Measurements from ENCODE around the gene TMEM131L.

Gene TMEM131L

DNA sequence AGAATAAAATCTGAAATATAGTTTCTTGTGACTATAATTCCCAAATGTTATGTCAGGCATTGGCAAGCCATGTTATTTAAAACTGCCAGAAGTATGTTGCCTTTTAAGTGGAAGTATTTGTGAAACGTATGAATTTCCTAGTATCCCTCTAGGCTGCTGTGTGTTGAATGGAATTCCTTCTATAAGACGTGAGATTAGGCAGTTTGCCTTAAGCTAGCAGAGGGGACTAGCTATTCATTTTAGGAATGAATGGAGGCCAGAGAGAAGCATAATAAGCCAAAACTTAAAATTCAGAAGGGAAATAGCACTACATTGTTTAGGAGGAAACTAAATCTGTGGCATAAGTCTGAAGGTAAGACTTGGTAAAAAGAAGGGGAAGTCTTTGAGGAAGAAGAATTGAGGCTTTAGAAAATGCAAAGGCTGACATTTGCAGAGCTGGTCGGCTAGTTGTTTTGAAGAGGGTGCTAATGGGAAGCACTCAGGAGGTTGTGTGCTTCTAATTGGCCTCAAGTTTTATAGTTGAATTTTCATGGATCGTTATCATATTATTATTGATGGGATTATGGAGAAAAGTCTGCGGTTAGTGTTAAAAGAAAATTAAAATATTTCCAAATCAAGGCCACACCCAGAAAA, 57.1 kb downstream of the TMEM131L start:
- Mint-ChIP-seq H3K4me1 (ENCODE audit: low read depth) (peaks cover 88% of the 10 kb centered on the region), H3K36me3 (ENCODE audit: low read depth) (peaks cover 31% of the 10 kb centered on the region), H3K27ac (peak overlapping the region; percentile 91), H3K9me3 (no peaks in the 10 kb centered on the region), H3K4me3 (peak overlapping the region; percentile 68), H3K27me3 (ENCODE audit: low read depth) (no peaks in the 10 kb centered on the region)
- no peak for DNase-seq (ENCODE audit: low spot score)

DNA sequence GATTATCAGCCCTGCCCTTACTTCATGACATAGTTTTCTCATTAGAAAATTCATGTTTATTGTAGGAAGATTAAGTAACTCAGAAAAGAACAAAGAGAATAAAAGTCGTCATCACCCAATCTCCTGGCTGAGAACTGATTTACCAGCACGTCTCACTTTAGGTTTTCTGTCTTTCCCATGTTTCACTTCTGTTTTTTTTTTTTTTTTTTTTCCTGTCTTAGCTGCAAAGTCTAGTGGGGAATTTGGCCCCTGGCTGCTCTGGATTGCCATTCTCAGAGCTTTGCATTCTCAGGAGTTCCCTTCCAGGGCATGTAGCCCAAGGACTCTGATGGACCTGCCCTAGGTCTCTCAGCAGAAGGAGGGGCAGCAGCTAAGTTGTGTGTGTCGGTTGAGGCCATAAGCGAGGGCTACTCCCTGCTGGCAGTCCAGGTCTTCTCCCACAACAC, 57.8 kb downstream of the TMEM131L start:
- H3K4me1 Mint-ChIP-seq (ENCODE audit: low read depth): peaks cover 88% of the 10 kb centered on the region
- H3K36me3 Mint-ChIP-seq (ENCODE audit: low read depth): peaks cover 31% of the 10 kb centered on the region
- no peaks in the 10 kb centered on the region for H3K9me3 Mint-ChIP-seq
- peak overlapping the region; percentile 68 for H3K4me3 Mint-ChIP-seq
- H3K27me3 Mint-ChIP-seq (ENCODE audit: low read depth): no peaks in the 10 kb centered on the region
- no peak for DNase-seq (ENCODE audit: low spot score)
- peak overlapping the region; percentile 91 for H3K27ac Mint-ChIP-seq

DNA sequence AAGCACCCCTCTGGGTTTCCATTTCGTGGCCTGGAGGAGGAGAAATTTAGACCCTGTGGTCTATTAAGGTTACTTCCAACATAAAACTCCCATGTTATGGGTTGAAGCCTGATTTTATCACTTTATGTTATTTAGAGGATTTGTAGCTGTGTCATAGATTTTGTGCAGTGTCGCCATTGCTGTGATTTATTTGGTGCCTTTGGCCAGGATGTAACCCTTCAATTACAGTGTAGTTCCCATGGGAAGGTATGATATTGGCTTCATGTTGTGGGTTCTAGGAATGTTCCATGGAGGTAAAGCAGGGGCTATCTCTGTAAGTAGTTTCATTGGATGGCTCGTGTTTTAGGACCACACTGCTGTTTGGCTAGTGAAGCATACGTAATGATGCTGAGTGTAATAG, 58.5 kb downstream of the TMEM131L start:
- peaks cover 31% of the 10 kb centered on the region for H3K36me3 Mint-ChIP-seq (ENCODE audit: low read depth)
- peaks cover 88% of the 10 kb centered on the region for H3K4me1 Mint-ChIP-seq (ENCODE audit: low read depth)
- H3K27me3 Mint-ChIP-seq (ENCODE audit: low read depth): no peaks in the 10 kb centered on the region
- no peaks in the 10 kb centered on the region for H3K9me3 Mint-ChIP-seq
- no peak for DNase-seq (ENCODE audit: low spot score)
- no peak overlapping the region for H3K4me3 Mint-ChIP-seq
- peak overlapping the region; percentile 39 for H3K27ac Mint-ChIP-seq

DNA sequence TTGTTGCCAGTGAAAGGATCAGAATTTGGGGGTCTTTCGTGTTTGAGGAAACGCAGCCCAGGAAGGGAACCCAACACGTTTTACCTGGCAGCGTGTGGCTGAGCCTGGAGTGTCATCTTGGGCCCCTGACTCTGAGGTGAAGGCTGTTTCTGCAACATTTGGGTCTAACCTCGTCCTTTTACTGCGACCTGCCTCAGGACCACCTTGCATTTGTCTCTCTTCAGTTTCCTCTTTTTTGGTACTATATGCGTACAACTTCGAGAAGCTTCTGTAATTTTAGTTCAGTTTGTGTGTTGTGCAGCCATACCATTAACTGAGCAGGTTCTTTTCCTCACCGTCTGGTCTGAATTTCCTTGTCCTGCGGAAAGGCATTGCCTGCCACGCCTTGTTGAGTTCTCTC, 61.5 kb downstream of the TMEM131L start:
- Mint-ChIP-seq H3K4me1 (ENCODE audit: low read depth) (peaks cover 79% of the 10 kb centered on the region), H3K27me3 (ENCODE audit: low read depth) (no peaks in the 10 kb centered on the region), H3K27ac (peak overlapping the region; percentile 79), H3K4me3 (peak overlapping the region; percentile 80), H3K9me3 (no peaks in the 10 kb centered on the region), H3K36me3 (ENCODE audit: low read depth) (peaks cover 30% of the 10 kb centered on the region)
- no peak for DNase-seq (ENCODE audit: low spot score)

DNA sequence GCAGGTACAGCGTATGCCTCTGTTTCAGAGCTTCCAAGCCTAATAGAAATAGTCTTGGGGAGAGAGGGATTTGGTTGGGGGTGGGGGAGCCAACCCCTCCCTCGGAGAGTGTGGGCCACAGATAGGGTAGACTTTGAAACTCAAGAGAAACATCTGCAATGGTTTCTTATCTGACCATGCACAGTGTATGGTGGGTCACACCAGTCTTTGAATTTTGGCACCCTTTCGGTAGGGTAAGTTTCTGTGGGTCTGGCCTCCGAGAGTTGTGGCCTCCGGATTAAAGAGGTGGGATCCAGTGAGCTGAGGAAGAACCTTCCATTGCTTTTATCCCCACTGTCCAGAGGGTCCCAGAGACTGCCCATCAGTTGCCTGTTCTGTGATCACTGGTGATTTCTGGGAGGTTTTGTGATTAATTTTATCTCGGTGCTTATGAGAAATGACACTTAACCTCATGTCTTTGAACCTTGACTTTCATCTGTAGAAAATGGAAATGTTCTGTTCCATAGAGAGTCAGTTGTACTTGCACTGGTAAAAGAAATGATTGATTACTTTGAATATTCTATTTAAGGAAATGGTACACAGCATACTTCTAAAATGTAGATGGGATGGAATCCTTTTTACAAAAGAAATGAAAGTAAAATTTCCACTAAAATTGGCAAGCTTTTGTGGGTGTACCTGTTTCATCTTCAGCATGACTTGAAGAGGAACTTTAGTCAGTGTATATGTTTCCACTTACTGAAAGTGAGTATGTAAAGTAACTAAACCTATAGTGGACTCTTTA, 62.7 kb downstream of the TMEM131L start:
- peak overlapping the region; percentile 79 for H3K27ac Mint-ChIP-seq
- no peaks in the 10 kb centered on the region for H3K9me3 Mint-ChIP-seq
- H3K4me1 Mint-ChIP-seq (ENCODE audit: low read depth): peaks cover 67% of the 10 kb centered on the region
- peaks cover 30% of the 10 kb centered on the region for H3K36me3 Mint-ChIP-seq (ENCODE audit: low read depth)
- DNase-seq (ENCODE audit: low spot score): no peak
- peak overlapping the region; percentile 80 for H3K4me3 Mint-ChIP-seq
- no peaks in the 10 kb centered on the region for H3K27me3 Mint-ChIP-seq (ENCODE audit: low read depth)

DNA sequence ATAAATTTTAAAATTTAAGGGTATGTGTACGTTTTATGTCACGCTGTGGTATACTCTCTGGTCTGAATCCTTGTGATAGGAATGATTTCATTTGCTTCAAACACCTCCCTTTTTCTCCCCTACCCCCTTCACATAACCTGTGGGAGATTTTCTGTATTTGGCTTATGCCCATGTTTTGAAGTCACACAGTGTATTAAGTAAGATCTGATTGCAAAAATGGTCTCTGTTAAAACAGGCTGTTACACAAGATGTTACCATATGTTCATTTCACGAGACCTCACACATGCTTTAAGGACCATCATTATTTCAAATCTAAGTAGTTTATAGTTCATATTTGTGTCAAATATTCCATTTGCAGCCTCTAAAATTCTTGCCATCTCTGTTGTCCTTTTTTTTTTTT, 63.5 kb downstream of the TMEM131L start:
- H3K4me1 Mint-ChIP-seq (ENCODE audit: low read depth): peaks cover 65% of the 10 kb centered on the region
- H3K9me3 Mint-ChIP-seq: no peaks in the 10 kb centered on the region
- H3K27ac Mint-ChIP-seq: peak overlapping the region; percentile 79
- no peaks in the 10 kb centered on the region for H3K27me3 Mint-ChIP-seq (ENCODE audit: low read depth)
- no peak for DNase-seq (ENCODE audit: low spot score)
- H3K36me3 Mint-ChIP-seq (ENCODE audit: low read depth): peaks cover 28% of the 10 kb centered on the region
- H3K4me3 Mint-ChIP-seq: peak overlapping the region; percentile 80

DNA sequence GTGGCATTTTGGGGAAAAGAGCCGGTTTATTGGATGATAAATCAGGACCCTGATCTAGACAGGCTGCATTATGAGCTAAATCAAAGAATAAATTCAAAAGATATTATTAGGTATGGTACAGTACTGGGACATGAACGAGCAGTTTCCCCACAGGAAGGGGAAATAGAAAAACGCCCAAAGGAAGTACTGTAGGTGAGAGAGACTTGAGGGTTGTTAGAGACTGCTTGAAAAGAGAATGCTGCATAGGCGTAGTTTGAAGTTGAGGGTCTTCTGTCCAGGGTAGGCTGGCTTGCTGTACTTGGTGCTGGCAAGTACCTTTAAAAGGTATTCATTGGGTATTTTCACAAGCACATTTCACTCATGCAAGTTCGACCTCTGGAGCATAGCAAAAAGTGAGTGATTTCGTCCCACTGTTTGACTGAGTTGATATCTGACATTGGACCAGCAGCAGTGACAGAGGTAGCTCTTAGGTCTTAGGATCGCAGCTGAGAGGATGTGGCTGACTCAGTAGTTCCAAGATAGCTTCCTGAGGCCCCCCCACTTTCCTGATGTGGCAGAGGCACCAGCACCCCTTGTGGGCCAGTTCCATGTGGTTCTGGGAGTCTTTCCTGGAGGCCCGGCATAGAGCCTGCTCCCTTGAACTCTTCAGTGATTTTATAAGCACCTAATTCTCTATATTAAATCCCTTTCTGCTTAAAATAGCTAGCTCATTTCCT, 64.3 kb downstream of the TMEM131L start:
- H3K27me3 Mint-ChIP-seq (ENCODE audit: low read depth): no peaks in the 10 kb centered on the region
- peak overlapping the region; percentile 79 for H3K27ac Mint-ChIP-seq
- DNase-seq (ENCODE audit: low spot score): peak; percentile 43
- peaks cover 27% of the 10 kb centered on the region for H3K36me3 Mint-ChIP-seq (ENCODE audit: low read depth)
- H3K4me3 Mint-ChIP-seq: peak overlapping the region; percentile 80
- peaks cover 65% of the 10 kb centered on the region for H3K4me1 Mint-ChIP-seq (ENCODE audit: low read depth)
- H3K9me3 Mint-ChIP-seq: no peaks in the 10 kb centered on the region

DNA sequence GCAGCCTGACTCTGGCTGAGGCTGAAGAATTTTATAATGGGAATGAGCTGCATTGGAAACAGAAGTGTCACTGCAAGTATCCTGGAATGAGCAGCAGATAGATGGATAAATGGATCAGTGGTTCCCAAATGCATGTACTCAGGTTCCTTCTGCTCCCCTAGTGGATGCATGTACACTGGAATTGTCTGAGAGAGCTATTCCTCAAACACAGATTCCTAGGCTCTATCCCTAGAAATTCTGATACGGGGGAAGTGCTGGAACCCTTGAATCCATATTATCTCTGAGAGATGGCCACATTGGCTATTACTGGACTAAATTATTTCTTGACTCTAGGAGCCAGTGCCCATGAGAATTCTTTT, 64.8 kb downstream of the TMEM131L start:
- no peaks in the 10 kb centered on the region for H3K9me3 Mint-ChIP-seq
- no peak for DNase-seq (ENCODE audit: low spot score)
- peaks cover 27% of the 10 kb centered on the region for H3K36me3 Mint-ChIP-seq (ENCODE audit: low read depth)
- peak overlapping the region; percentile 79 for H3K27ac Mint-ChIP-seq
- no peaks in the 10 kb centered on the region for H3K27me3 Mint-ChIP-seq (ENCODE audit: low read depth)
- H3K4me1 Mint-ChIP-seq (ENCODE audit: low read depth): peaks cover 67% of the 10 kb centered on the region
- peak overlapping the region; percentile 80 for H3K4me3 Mint-ChIP-seq

DNA sequence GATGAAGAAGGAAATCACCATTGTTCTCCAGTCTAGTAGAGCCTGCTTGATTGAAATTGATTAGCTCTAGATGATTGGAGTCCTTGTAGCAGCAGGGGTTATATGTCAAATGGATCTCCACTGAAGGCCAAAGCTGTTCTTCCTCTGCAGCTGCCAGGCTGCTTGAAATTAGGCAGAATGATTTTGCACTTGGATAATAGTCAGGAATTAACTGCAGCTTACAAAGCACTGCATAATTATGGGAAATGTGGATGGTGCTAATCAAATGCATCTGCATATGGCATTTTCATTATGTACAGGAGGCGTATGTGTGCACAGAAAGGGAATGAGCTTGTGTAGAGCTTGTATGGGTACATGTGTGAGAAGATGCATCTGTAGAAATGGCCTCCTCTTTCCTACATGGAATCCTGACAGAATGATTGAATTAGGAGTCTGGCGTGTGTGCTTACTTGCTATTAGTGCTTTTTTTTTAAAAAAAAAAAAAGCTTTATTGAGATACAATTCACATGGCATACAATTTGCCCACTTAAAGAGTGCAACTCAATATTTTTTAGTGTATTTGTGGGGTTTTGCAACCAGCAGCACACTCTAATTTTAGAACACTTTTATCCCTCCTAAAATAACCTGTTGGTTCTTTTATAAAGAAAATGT, 65.9 kb downstream of the TMEM131L start:
- Mint-ChIP-seq H3K27ac (no peak overlapping the region), H3K4me1 (ENCODE audit: low read depth) (peaks cover 64% of the 10 kb centered on the region), H3K9me3 (no peaks in the 10 kb centered on the region), H3K4me3 (no peak overlapping the region), H3K27me3 (ENCODE audit: low read depth) (no peaks in the 10 kb centered on the region), H3K36me3 (ENCODE audit: low read depth) (peaks cover 18% of the 10 kb centered on the region)
- DNase-seq (ENCODE audit: low spot score): no peak

DNA sequence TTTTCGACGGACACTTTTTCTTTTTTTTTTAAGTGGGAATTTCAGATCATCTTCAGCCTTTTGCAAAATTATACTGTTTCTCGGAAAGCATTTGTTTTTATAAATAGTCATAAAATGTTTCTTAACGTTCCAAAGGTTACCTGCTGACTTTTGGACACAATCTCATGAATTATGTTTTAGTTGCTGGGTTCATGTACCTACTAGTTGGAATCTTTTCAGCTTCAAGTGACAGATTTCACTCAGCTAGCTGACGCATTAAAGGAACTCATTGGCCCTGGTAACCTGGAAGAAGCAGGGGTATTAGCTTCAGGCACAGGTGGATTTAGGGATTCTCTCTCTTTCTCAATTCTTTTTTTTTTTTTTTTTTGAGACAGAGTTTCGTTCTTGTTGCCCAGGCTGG, 66.5 kb downstream of the TMEM131L start:
- H3K27ac Mint-ChIP-seq: no peak overlapping the region
- no peak for DNase-seq (ENCODE audit: low spot score)
- peaks cover 14% of the 10 kb centered on the region for H3K36me3 Mint-ChIP-seq (ENCODE audit: low read depth)
- H3K4me3 Mint-ChIP-seq: no peak overlapping the region
- H3K27me3 Mint-ChIP-seq (ENCODE audit: low read depth): no peaks in the 10 kb centered on the region
- no peaks in the 10 kb centered on the region for H3K9me3 Mint-ChIP-seq
- peaks cover 59% of the 10 kb centered on the region for H3K4me1 Mint-ChIP-seq (ENCODE audit: low read depth)

DNA sequence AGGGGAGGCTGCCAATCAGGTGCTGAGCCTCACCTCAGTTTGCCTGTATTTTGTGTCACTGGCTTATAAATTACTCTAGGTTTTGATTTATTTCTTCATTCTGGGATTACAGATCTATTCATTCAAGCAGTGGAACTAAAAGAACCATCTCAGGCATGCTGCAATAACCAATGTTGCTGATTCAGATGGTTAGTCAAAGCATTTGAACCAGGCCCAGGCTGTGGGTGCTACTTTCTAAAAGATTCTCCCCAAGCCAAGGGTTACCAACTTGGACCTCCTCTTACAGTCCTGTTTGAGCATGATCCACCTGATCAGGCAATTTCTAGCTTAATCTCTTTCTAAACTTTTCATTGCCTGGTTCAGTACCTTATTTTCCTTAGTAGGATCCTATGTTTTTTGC, 67.2 kb downstream of the TMEM131L start:
- no peak for DNase-seq (ENCODE audit: low spot score)
- no peaks in the 10 kb centered on the region for H3K27me3 Mint-ChIP-seq (ENCODE audit: low read depth)
- no peaks in the 10 kb centered on the region for H3K9me3 Mint-ChIP-seq
- no peak overlapping the region for H3K4me3 Mint-ChIP-seq
- H3K36me3 Mint-ChIP-seq (ENCODE audit: low read depth): peaks cover 15% of the 10 kb centered on the region
- H3K4me1 Mint-ChIP-seq (ENCODE audit: low read depth): peaks cover 54% of the 10 kb centered on the region
- H3K27ac Mint-ChIP-seq: no peak overlapping the region

DNA sequence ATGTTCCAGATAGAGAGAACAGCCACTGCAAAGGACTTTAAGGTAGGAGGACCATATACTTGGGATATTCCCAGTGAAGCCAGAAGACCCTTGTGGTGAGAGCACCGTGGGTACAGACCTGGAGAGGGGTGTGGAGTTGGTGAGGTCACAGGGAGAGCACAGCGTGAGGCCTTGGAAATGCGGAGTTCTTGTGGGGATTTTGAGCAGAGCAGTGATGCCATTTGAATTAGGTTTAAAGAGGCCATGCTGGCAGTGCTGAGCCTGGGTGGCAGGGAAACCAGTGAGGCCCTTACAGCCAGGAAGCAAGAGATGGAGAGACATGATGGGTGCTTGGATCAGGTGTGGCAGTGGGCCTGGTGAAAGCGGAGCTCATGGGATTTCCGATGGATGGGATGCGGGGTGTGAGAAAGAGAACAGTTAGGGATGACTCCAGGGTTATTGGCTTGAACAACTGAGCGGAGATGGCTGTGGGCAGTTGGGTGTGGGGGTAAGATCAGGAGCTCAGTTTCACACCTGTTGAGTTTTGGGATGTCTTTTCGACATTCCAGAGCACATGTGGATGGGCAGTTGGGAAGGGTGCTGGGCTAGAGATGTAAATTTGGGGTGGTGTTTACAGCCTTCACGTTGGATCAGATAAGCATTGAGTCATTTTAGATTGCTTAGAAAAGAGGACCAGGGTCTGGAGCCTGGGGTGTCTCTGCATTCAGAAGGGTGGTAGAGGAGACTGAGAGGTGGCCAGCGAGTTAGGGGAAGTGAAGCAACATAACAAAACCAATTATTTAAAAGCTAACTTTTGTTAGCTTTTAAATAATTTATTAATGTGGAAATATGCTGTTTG, 68.9 kb downstream of the TMEM131L start:
- Mint-ChIP-seq H3K27me3 (ENCODE audit: low read depth) (no peaks in the 10 kb centered on the region), H3K4me3 (no peak overlapping the region), H3K36me3 (ENCODE audit: low read depth) (peaks cover 16% of the 10 kb centered on the region), H3K4me1 (ENCODE audit: low read depth) (peaks cover 38% of the 10 kb centered on the region), H3K9me3 (no peaks in the 10 kb centered on the region), H3K27ac (peak overlapping the region; percentile 19)
- DNase-seq (ENCODE audit: low spot score): no peak

DNA sequence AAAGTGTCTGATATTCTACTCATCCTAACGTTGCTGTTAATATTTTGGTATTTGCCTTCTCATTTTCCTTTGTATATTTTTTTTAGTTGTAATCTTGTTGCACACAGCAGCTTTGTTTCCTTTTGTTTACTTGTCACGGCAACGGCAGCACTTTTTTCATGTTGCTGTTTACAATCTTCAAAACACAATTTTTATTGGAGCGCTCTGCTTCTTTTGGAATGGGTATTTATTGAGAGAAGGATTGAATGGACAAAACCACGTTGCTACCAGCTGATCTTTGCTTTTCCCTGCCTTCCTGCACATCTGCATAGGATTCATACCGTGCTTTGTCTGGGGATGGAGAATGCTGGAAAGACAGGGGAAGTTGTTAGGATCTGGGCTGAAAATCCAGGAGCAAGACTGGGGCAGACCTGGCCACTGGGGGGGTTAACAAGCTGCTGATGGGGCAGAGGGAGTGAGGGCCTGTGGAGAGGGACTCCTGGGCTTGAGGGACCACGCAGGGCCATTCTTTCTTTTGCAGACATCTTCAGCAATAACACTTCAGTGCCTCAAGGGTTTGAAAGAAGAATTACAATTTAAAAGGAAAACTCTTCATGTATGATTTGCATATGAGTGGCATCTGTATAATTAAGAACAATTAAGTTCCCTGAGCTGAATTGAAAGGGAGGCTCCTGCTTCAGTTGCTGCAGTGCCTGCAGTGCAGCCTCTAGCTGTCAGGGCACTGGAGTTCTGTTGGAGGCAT, 69.8 kb downstream of the TMEM131L start:
- Mint-ChIP-seq H3K4me1 (ENCODE audit: low read depth) (peaks cover 38% of the 10 kb centered on the region), H3K36me3 (ENCODE audit: low read depth) (peaks cover 19% of the 10 kb centered on the region)
- no peak for DNase-seq (ENCODE audit: low spot score)

More for the DNA sequence above, 69.8 kb downstream of the TMEM131L start:
- peak overlapping the region; percentile 47 for H3K27ac Mint-ChIP-seq
- H3K27me3 Mint-ChIP-seq (ENCODE audit: low read depth): no peaks in the 10 kb centered on the region
- H3K9me3 Mint-ChIP-seq: no peaks in the 10 kb centered on the region
- no peak overlapping the region for H3K4me3 Mint-ChIP-seq

All from T-helper 2 cell treated with Interferon-gamma antibody and Interleukin-4, amounts not matched to agents 5 μg/mL and 100 μg/mL, for 36 hours (primary cell).